ENCODE data around the gene ARNT2. TPM values are rescaled to one million over a fixed set of nuclear protein-coding genes. Genes with fewer than 3 reads are reported as not detected.

ARNT2 gene
- total RNA-seq, 1 donor from 2014 or later, result 2.1 TPM

DNA sequence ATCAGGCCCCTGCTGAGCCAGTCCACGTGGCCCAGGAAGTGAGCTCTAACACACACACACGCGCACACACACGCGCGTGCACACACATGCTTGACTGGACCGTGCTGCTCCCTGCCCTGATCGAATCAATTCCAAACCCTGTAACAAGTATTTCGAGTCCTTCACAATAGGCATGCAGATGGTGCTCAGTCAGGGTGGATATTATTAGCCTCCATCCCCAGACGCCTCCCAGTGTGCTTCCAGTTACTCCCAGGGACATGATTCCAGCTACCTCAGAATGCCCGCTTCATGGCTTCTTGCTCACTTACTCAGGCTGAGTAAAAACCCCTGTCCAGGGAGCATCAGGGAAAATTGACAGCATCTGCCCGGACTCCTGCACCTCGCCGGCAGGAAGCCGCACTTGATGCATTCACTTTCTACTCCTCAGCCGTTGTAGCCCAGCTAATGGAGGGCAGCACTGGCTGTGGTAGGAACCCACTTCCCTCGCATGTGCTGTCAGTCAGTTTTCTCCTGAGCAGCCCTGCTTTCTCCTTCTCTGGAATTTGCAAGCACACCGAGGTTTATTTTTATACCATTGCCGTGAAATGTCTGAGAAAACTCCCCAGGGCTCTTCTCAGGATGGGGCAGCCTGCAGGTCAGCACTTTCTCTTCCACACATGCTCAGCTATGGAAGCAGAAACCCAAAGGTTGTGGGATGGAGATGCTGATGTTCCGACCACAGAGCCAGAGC lies 164.9 kb downstream of the ARNT2 start:
- peaks cover 0 to 2% (median 0%) of the 10 kb centered on the region in 3 donors for H3K36me3 ChIP-seq (ENCODE audit: control insufficient read depth in 3 of 3, insufficient read depth in 3 of 3, low read length in 3 of 3)
- H3K27ac ChIP-seq (ENCODE audit: low read depth, low read length), result no peak overlapping the region
- no peaks in the 10 kb centered on the region for H3K4me1 ChIP-seq (ENCODE audit: control insufficient read depth in 3 of 3, insufficient read depth in 3 of 3, low read length in 3 of 3)
- no peak overlapping the region for H3K9ac ChIP-seq (ENCODE audit: low read depth in 1 of 3, low read length in 3 of 3)
- no peaks in the 10 kb centered on the region for H3K9me3 ChIP-seq (ENCODE audit: control insufficient read depth in 3 of 3, low read length in 3 of 3)
- H3K27me3 ChIP-seq (ENCODE audit: control insufficient read depth in 3 of 3, insufficient read depth in 3 of 3, low read length in 3 of 3), result no peaks in the 10 kb centered on the region
- H3K4me3 ChIP-seq (ENCODE audit: low read length in 3 of 3), result no peak overlapping the region

- no peak overlapping the region for H3K27ac ChIP-seq (ENCODE audit: low read depth, low read length)
- no peak overlapping the region for H3K9ac ChIP-seq (ENCODE audit: low read depth in 1 of 3, low read length in 3 of 3)
- no peaks in the 10 kb centered on the region for H3K4me1 ChIP-seq (ENCODE audit: control insufficient read depth in 3 of 3, insufficient read depth in 3 of 3, low read length in 3 of 3)
- H3K27me3 ChIP-seq (ENCODE audit: control insufficient read depth in 3 of 3, insufficient read depth in 3 of 3, low read length in 3 of 3), result no peaks in the 10 kb centered on the region
- no peak overlapping the region for H3K4me3 ChIP-seq (ENCODE audit: low read length in 3 of 3)
- H3K9me3 ChIP-seq (ENCODE audit: control insufficient read depth in 3 of 3, low read length in 3 of 3), result no peaks in the 10 kb centered on the region
- peaks cover 0 to 2% (median 0%) of the 10 kb centered on the region in 3 donors for H3K36me3 ChIP-seq (ENCODE audit: control insufficient read depth in 3 of 3, insufficient read depth in 3 of 3, low read length in 3 of 3)
Measured at GRCh38 chr15:80569656-80570055, 165.5 kb downstream of the ARNT2 start.

GRCh38 chr15:80570553-80570952 lies 166.4 kb downstream of the ARNT2 start:
- Histone ChIP-seq H3K36me3 (ENCODE audit: control insufficient read depth in 3 of 3, insufficient read depth in 3 of 3, low read length in 3 of 3) (peaks cover 0 to 2% (median 0%) of the 10 kb centered on the region in 3 donors), H3K27ac (ENCODE audit: low read depth, low read length) (no peak overlapping the region), H3K9ac (ENCODE audit: low read depth in 1 of 3, low read length in 3 of 3) (no peak overlapping the region)

GRCh38 chr15:80572337-80572736 lies 168.2 kb downstream of the ARNT2 start:
- no peak overlapping the region for H3K27ac ChIP-seq (ENCODE audit: low read depth, low read length)
- H3K9me3 ChIP-seq (ENCODE audit: control insufficient read depth in 3 of 3, low read length in 3 of 3), result no peaks in the 10 kb centered on the region
- no peaks in the 10 kb centered on the region for H3K27me3 ChIP-seq (ENCODE audit: control insufficient read depth in 3 of 3, insufficient read depth in 3 of 3, low read length in 3 of 3)
- no peak overlapping the region for H3K4me3 ChIP-seq (ENCODE audit: low read length in 3 of 3)
- no peak overlapping the region for H3K9ac ChIP-seq (ENCODE audit: low read depth in 1 of 3, low read length in 3 of 3)
- H3K4me1 ChIP-seq (ENCODE audit: control insufficient read depth in 3 of 3, insufficient read depth in 3 of 3, low read length in 3 of 3), result no peaks in the 10 kb centered on the region
- no peaks in the 10 kb centered on the region for H3K36me3 ChIP-seq (ENCODE audit: control insufficient read depth in 3 of 3, insufficient read depth in 3 of 3, low read length in 3 of 3)

More at GRCh38 chr15:80570553-80570952, 166.4 kb downstream of the ARNT2 start:
- no peak overlapping the region for H3K4me3 ChIP-seq (ENCODE audit: low read length in 3 of 3)
- H3K27me3 ChIP-seq (ENCODE audit: control insufficient read depth in 3 of 3, insufficient read depth in 3 of 3, low read length in 3 of 3), result no peaks in the 10 kb centered on the region
- no peaks in the 10 kb centered on the region for H3K4me1 ChIP-seq (ENCODE audit: control insufficient read depth in 3 of 3, insufficient read depth in 3 of 3, low read length in 3 of 3)
- no peaks in the 10 kb centered on the region for H3K9me3 ChIP-seq (ENCODE audit: control insufficient read depth in 3 of 3, low read length in 3 of 3)

DNA sequence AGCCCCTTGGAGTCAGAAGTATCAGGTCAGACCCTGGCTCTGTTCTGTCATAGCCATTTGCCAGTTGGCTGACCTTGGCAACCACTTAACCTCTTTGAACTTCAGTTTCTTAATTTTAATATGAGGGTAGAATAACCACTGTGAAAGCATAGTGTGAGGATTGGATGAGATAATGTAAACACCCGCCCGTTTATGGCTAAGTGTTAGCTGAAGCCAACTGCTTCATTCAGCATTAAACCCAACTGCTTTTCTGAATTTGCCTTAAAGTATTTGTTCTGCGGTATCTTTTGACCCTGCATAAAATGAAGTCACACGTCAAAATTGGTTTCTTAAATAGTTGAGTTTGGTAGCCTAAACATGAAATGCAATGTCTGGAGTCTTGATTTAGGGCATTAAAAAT lies 169.4 kb downstream of the ARNT2 start:
- no peaks in the 10 kb centered on the region for H3K4me1 ChIP-seq (ENCODE audit: control insufficient read depth in 3 of 3, insufficient read depth in 3 of 3, low read length in 3 of 3)
- H3K27ac ChIP-seq (ENCODE audit: low read depth, low read length), result no peak overlapping the region
- no peaks in the 10 kb centered on the region for H3K27me3 ChIP-seq (ENCODE audit: control insufficient read depth in 3 of 3, insufficient read depth in 3 of 3, low read length in 3 of 3)
- H3K36me3 ChIP-seq (ENCODE audit: control insufficient read depth in 3 of 3, insufficient read depth in 3 of 3, low read length in 3 of 3), result no peaks in the 10 kb centered on the region
- H3K4me3 ChIP-seq (ENCODE audit: low read length in 3 of 3), result no peak overlapping the region
- no peak overlapping the region for H3K9ac ChIP-seq (ENCODE audit: low read depth in 1 of 3, low read length in 3 of 3)
- no peaks in the 10 kb centered on the region for H3K9me3 ChIP-seq (ENCODE audit: control insufficient read depth in 3 of 3, low read length in 3 of 3)

DNA sequence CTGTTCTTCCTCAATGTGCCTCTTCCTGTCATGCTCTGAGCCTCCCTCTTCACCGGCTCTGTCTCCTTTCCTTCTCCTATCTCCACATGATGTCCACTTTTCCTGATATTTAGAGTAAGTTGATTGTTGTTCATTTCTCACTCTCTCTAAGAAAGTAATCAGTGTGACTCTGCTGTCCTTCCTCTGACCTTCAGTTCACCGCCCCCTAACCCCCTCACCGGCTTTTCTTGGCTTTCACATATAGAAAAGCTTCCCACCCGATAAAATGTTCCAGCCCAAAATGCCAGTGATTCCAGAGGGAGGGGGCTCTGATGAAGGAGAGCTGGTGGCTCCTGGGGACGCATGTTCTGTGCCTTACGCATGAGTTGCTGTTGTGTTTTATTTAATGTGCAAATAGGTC lies 170.4 kb downstream of the ARNT2 start:
- no peaks in the 10 kb centered on the region for H3K36me3 ChIP-seq (ENCODE audit: control insufficient read depth in 3 of 3, insufficient read depth in 3 of 3, low read length in 3 of 3)
- no peaks in the 10 kb centered on the region for H3K27me3 ChIP-seq (ENCODE audit: control insufficient read depth in 3 of 3, insufficient read depth in 3 of 3, low read length in 3 of 3)
- no peaks in the 10 kb centered on the region for H3K9me3 ChIP-seq (ENCODE audit: control insufficient read depth in 3 of 3, low read length in 3 of 3)
- H3K4me3 ChIP-seq (ENCODE audit: low read length in 3 of 3), result no peak overlapping the region
- no peak overlapping the region for H3K27ac ChIP-seq (ENCODE audit: low read depth, low read length)
- H3K9ac ChIP-seq (ENCODE audit: low read depth in 1 of 3, low read length in 3 of 3), result no peak overlapping the region
- H3K4me1 ChIP-seq (ENCODE audit: control insufficient read depth in 3 of 3, insufficient read depth in 3 of 3, low read length in 3 of 3), result no peaks in the 10 kb centered on the region

GRCh38 chr15:80576519-80577090 lies 172.4 kb downstream of the ARNT2 start:
- no peak overlapping the region for H3K27ac ChIP-seq (ENCODE audit: low read depth, low read length)
- H3K36me3 ChIP-seq (ENCODE audit: control insufficient read depth in 3 of 3, insufficient read depth in 3 of 3, low read length in 3 of 3), result peaks cover 0 to 3% (median 0%) of the 10 kb centered on the region in 3 donors
- no peaks in the 10 kb centered on the region for H3K9me3 ChIP-seq (ENCODE audit: control insufficient read depth in 3 of 3, low read length in 3 of 3)
- no peaks in the 10 kb centered on the region for H3K4me1 ChIP-seq (ENCODE audit: control insufficient read depth in 3 of 3, insufficient read depth in 3 of 3, low read length in 3 of 3)
- no peak overlapping the region for H3K9ac ChIP-seq (ENCODE audit: low read depth in 1 of 3, low read length in 3 of 3)
- H3K4me3 ChIP-seq (ENCODE audit: low read length in 3 of 3), result no peak overlapping the region
- H3K27me3 ChIP-seq (ENCODE audit: control insufficient read depth in 3 of 3, insufficient read depth in 3 of 3, low read length in 3 of 3), result no peaks in the 10 kb centered on the region

GRCh38 chr15:80577552-80578205 lies 173.5 kb downstream of the ARNT2 start:
- Histone ChIP-seq H3K27me3 (ENCODE audit: control insufficient read depth in 3 of 3, insufficient read depth in 3 of 3, low read length in 3 of 3) (no peaks in the 10 kb centered on the region), H3K9me3 (ENCODE audit: control insufficient read depth in 3 of 3, low read length in 3 of 3) (no peaks in the 10 kb centered on the region), H3K27ac (ENCODE audit: low read depth, low read length) (no peak overlapping the region), H3K4me1 (ENCODE audit: control insufficient read depth in 3 of 3, insufficient read depth in 3 of 3, low read length in 3 of 3) (no peaks in the 10 kb centered on the region), H3K4me3 (ENCODE audit: low read length in 3 of 3) (no peak overlapping the region), H3K9ac (ENCODE audit: low read depth in 1 of 3, low read length in 3 of 3) (no peak overlapping the region), H3K36me3 (ENCODE audit: control insufficient read depth in 3 of 3, insufficient read depth in 3 of 3, low read length in 3 of 3) (peaks cover 0 to 3% (median 0%) of the 10 kb centered on the region in 3 donors)

- no peaks in the 10 kb centered on the region for H3K4me1 ChIP-seq (ENCODE audit: control insufficient read depth in 3 of 3, insufficient read depth in 3 of 3, low read length in 3 of 3)
- H3K27me3 ChIP-seq (ENCODE audit: control insufficient read depth in 3 of 3, insufficient read depth in 3 of 3, low read length in 3 of 3), result no peaks in the 10 kb centered on the region
- no peak overlapping the region for H3K9ac ChIP-seq (ENCODE audit: low read depth in 1 of 3, low read length in 3 of 3)
- H3K4me3 ChIP-seq (ENCODE audit: low read length in 3 of 3), result no peak overlapping the region
- H3K36me3 ChIP-seq (ENCODE audit: control insufficient read depth in 3 of 3, insufficient read depth in 3 of 3, low read length in 3 of 3), result peaks cover 0 to 3% (median 0%) of the 10 kb centered on the region in 3 donors
- no peak overlapping the region for H3K27ac ChIP-seq (ENCODE audit: low read depth, low read length)
- H3K9me3 ChIP-seq (ENCODE audit: control insufficient read depth in 3 of 3, low read length in 3 of 3), result no peaks in the 10 kb centered on the region
Measured at GRCh38 chr15:80578206-80578595, 174.0 kb downstream of the ARNT2 start.

- H3K4me3 ChIP-seq (ENCODE audit: low read length in 3 of 3), result no peak overlapping the region
- no peaks in the 10 kb centered on the region for H3K27me3 ChIP-seq (ENCODE audit: control insufficient read depth in 3 of 3, insufficient read depth in 3 of 3, low read length in 3 of 3)
- peaks cover 0 to 3% (median 0%) of the 10 kb centered on the region in 3 donors for H3K36me3 ChIP-seq (ENCODE audit: control insufficient read depth in 3 of 3, insufficient read depth in 3 of 3, low read length in 3 of 3)
- H3K4me1 ChIP-seq (ENCODE audit: control insufficient read depth in 3 of 3, insufficient read depth in 3 of 3, low read length in 3 of 3), result no peaks in the 10 kb centered on the region
- no peak overlapping the region for H3K27ac ChIP-seq (ENCODE audit: low read depth, low read length)
- H3K9ac ChIP-seq (ENCODE audit: low read depth in 1 of 3, low read length in 3 of 3), result no peak overlapping the region
- H3K9me3 ChIP-seq (ENCODE audit: control insufficient read depth in 3 of 3, low read length in 3 of 3), result no peaks in the 10 kb centered on the region
Measured at GRCh38 chr15:80578871-80579270, 174.7 kb downstream of the ARNT2 start.

Data from skeletal muscle tissue (tissue), 4 donors.